NOMO-1 (cell line): ENCODE measurements around the gene SMIM44.
A peak's percentile ranks its signal among the peaks of the same experiment; 100 is the strongest.
"Not testable (repeated sequence)": the region's sequence is repeated elsewhere in the genome, so short reads cannot be mapped to it uniquely, and the experiment has no call there.

Source experiments
- DNase-seq, 2 experiments: peaks; one replicate each; lab custom pipeline; 2025; ENCODE audit not compliant: unreplicated experiment in 2 of 2; lab: John Stamatoyannopoulos, UW

Gene SMIM44

DNA sequence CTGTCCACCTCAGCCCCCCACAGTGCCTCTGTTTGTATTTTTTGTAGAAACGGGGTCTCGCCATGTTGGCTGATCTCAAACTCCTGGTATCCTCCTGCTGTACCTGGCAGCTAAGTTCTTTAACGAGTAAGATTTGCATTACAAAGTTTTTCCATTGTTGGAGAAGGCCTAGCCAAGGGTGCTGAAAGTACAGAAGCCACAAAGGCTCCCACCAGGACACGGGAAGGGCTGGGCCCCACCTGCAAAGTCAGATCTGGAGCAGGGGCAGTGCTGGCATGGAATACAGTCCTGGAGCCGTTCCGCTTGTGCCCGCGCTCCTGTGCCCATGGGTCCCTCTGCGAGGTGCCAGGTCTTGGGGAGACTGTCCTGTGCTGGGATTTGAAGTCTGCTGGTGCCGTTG is 35.0 kb upstream of the SMIM44 start:
- DNase-seq: no peak

DNA sequence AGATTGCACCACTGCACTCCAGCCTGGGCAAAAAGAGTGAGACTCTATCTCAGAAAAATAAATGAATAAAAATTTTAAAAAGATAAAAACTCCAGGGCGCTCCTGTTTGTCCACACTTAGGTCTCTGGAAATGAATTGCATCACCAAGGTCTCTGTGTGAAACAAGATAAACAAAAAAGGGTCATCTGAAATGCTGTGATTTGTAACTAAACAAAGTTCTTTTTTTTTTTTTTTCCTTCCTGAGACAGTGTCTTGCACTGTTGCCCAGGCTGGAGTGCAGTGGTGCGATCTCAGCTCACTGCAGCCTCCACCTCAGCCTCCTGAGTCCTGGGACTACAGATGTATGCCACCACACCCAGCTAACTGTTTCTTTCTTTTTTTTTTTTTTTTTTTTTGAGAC is 34.4 kb upstream of the SMIM44 start:
- DNase-seq: no peak

DNA sequence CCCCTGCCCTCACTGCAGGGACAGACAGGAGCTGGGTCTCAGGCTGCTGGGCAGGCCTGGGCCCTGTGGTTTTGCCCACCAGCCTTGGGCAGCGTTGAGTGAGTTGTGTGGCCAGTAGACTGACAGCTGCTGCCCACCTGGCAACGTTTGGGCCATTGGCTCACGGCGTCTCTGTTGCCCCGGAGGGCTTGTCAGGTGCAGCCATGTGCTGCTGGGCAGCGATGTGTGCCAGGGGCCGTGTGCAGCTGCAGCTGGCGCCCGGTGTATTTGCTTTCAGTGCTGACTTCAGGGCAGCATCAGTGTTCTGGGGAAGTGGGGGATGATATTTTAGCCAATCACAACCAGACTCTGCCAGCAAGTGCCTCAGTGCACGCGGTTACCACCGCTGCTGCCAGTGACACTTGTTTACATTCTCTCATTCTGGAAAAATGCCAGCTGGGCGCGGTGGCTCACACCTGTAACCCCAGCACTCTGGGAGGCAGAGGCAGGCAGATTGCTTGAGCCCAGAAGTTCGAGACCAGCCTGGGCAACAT is 33.5 kb upstream of the SMIM44 start:
- no peak for DNase-seq

DNA sequence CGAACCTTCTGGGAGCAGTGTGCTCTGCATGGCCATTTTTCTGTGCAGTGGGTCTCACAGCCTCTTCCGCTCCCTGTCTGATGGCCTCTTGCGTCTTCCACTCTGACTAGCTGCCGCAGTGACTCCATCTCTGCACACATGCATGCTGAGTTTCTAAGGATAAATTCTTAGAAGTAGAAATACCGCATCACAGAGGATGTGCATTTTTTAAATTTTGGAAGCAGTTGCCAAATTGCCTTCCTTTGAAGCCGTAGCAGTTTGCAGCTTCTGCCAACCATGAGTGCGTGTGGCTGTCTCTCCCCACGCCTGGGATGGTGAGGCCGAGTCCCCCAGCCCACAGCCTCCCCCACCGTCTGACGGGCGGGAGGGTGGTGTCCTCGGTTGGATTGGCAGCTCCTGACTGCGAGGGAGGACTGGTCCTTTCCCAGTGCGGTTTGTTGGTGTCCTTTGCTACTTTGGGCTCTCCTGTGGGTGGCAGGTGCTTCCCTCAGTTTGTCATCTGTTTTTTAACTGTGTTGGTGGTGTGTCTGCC is 32.7 kb upstream of the SMIM44 start:
- DNase-seq: no peak

DNA sequence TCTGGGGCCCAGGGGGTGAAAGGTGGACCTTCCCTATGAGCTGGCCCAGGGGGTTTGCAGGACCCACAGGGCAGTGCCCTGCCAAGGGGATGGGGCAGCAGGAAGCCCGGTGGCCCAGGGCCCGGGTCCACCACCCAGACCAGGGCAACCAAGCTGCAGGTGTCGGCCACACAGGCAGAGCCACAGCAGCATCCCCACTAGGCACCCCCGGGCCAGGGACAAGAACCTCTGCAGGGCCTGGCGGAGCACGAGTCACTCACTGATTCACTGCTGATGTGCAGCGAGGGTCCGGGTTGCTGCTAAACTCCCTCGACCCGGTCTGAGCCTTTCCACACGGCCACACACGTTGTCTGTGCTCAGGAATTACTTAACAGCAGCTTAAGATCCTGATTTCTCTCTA is 31.7 kb upstream of the SMIM44 start:
- DNase-seq: no peak

DNA sequence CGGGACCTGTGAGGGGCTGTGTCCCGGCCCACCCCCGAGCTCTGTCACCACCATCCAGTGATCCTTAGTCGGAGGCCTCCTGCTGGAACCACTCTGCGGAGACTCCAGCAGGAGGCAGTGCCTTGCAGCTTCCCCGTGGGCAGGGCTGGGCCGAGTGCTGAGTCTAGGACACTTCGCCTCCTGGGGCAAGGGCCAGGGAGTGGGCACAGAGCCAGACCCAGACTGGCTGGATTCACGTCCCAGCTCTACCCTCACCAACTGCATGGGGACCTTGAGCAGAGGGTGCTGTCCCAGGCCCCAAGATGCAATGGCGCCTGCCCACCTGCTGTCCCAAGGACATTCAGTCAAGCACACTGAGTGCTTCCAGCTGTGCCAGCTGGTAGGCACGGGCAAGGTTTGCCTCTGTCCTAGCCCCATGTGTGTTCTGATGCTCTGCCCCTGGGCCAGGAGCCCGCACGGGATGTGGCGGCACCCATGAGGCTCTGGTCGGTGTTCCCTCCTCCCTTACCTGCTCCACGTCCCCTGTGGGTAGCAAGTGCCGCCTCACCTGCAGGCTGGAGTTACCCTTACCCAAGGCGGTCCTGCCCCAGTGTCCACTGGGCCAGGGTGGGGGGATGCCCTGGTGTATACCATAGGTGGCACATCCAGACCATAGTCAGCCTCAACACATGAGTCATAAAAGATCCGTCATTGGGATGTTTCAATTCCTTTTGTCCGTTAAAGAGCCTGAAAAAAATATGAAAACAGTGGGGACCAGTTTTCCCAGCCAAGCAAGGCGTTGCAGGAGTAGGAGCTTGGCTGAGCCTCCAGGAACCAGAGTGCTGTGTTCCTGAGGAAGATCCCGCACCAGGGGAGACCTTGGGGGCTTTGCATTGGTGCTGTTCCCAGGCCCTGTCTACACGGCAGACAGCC is 30.2 kb upstream of the SMIM44 start:
- no peak for DNase-seq

DNA sequence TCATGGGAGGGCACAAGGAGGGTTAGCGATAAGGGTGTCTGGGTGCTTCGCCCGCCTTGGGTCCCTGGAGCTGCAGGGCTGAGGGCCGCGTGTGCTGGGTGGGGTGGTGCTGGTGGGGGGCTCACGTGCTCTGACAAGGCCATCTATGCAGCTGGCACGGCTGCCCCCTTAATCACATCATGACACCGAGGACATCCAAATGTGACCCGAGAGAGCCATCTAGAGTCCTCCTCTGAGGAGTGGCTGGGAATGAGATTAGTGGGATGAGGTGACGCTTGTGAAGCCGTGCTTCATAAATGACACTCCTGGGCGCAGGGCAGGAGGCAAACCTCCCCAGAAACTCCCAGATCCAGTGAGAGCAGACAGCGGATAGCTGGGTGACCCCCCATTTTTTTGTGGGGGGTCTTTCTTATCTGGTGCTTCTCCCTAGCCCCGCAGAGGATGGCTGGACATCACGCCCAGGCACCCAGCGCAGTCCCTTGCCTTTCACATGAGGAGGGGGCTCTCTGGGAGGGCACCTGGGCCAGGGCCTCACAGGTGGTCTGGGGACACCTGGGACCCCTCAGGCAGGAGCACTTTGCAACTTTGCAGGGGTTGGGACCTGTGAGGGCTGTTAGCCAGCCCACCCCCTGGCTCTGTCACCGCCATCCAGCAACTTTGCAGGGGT is 29.5 kb upstream of the SMIM44 start:
- DNase-seq: no peak

DNA sequence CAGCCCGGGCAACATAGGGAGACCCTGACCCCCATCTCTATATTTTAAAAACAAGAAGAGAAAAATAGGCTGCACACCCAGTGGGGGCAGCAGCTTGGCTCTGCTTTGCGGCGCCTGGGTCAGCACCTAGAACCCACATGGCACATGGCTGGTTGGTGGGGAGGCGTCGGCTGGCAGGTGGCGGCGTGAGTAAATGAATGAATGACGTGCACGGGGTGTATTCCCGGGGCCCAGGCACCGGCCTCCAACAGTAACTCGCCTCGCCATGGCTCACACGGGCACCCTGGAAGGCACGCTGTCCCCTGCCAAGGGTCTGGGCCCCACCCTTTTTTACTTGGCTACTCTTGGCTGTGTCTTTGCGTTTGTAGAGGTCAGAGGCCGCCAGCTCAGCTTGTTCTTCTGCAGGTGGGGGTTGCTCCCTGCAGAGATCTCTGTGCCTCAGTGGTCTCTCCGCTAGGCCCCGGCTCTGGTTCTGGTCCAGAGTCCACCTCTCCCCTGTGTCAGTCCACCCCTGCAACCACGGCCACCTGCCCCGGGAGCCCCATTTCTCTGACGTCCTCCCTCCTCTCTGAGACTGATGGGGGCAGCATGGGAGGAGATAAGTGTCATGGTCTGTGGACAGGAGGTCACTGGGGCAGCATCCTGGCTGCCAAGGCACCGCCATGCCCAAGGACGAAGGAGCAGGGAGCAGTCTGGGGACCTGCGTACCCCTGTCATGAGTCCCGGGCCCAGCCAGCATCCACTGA is 28.4 kb upstream of the SMIM44 start:
- no peak for DNase-seq

DNA sequence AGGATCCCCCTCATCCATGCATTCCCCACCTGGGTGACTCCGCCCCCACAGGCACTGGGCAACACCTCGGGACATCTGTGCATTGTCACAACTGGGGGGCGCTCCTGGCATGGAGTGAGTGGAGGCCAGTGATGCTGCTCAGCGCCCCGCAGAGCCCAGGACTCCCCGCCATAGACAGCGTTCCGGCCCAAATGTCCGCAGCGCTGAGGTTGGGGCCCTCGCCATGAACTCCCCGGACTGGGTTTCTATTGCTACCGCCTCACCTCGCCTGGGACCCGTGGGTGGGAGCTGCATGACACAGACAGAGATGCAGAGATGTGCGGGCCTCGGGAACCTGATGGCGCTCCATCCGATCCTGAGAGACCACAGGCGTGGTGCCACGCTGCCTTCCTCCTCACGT is 27.5 kb upstream of the SMIM44 start:
- DNase-seq: no peak

DNA sequence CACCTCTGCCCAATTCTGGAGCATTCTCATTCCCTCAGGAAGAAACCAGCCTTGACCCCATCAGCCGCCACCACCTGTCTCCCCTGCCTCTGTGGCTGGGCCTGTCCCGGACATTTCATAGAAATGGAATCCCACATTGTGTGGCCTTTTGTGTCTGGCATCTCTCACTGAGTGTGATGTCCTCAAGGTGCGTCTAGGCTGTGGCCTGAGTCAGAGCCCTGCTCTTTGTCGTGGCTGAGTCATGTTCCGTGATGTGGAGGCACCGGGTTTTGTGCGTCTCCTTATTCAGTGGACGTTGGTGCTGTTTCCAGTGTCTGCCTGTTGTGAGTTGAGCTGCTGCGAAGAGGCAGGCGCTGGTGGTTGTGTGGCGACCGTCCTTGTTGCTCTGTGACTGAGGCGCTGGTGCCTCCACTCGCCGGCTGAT is 26.3 kb upstream of the SMIM44 start:
- DNase-seq: no peak

DNA sequence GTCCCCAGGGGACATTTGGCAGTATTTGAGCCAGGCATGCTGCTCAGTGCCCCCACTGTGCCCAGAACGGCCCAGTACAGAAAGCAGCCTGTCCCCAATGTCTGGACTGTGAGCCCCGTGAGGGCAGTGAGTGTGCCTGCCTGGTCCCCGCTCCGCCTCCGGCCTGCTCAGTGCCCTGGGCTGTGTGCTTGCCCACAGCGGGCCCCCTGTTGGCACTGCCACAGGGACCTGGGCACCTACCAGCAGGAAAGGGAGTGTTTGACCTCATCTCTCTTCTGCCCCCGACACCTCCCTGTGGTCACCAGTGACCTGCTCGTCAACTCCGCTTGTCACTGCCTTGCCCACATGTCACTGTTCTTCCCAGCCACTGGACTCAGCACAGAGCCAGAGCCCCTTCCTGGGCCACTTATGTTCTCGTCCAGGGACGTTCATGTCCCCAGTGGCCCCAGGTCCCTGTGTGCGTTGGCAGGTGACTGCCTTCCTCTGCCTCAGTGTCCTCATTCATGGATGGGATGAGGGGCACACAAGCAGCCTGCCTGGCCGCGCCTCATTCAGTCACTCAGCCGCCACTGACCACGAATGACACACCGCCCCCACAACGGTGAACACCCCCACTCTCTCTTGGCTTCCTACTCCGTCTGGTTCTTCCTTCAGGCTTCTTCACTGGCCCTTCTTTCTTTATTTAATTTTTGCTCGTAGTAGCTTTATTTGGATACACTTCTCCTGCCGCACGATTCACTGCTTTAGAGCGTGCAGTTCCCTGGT is 25.7 kb upstream of the SMIM44 start:
- no peak for DNase-seq

DNA sequence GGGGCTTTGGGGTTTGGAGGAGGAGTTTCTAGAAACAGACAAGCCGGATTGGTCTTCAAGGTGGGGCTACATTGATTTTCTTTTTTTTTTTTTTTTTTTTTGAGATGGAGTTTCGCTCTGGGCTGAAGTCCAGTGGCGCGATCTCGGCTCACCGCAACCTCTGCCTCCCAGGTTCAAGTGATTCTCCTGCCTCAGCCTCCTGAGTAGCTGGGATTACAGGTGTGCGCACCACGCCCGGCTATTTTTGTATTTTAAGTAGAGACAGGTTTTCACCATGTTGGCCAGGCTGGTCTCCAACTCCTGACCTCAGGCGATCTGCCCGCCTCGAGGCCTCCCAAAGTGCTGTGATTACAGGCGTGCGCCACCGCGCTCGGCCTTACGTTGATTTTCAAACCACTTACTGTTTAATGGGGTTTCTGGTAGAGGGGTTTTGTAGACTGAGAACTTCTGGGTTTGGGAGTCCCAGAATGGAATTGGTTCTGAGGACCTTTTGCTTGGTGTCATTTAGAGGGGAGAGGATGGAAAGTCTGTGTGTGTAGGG is 24.9 kb upstream of the SMIM44 start:
- DNase-seq: not testable (repeated sequence)

DNA sequence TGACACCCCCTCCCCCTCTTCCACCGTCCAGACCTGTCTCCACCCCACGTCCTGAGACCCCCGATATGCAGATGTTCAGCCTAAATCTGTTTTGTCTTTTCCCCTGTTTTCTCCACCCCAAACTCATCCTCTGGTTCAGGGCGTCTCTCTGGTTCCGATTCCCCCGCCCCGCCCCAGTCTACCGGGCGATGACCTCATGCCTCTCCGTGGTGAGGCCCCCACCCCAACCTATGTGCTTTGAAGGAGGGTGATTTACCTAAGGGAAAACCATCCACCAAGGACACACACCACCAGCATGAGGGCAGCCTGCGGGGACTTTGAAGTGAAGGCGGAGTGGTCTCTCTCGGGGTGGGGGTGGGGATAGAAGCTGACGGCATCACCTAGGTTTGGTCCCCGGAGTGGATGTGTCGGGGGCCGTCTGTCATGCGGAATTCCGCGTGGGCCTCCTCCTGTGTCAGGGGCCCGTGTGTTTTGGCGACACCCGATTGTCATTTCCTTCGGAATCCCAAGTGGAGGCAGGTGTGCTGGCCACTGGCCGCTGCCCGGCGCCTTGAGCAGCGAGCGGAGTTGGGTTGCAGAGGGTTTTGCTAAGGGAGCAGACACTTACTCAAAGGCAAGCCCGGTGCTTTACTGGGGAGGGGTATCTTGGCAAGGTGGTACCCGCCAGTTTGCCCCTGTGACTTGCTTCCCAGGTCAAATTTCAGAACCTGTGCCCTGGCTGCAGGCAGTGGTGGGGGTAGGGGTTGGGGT is 24.3 kb upstream of the SMIM44 start:
- no peak for DNase-seq

DNA sequence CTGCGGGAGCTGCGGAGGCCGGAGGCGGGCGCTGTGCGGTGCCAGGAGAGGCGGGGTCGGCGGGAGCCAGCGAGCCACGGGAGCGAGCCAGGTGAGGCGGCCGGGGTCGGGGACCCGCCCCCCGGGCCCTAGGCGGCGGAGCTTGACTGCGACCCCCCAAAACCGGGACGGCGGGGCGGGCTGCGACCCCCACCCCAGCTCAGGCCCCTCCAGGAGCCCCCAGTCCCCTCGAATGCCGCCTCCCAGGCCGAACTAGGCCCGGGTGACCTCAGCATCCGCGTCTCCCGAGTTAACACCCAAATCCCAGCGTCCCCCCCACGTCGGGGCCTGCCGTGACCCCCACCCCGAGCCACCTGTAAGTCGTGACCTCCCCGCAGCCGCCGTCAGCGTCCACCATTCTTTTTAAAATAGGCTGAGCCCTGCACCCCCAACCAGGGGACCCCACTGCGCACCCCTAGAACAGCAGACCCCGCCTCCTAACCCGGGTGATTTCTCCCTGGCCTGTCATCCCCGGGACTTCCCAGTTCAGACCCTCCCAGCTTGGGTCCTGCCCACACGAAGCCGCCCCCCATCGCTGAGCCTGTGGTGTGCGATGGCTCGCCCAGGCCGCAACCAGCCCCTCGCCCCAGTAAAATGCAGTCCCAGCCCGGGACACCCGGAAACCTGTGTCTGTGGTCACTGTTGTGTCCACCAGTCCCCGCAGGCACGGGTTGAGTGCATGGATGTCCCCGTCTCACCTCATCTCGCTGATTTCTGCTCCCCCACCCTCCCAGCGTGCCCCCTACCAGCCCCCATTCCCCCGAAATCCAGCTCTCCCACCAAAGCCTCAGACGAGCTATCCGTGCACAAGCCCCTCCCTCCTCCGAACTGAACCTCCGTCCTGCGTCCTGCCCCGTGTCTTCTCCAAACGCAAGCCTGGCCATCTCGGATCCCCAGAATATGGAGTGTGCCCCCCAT is 23.4 kb upstream of the SMIM44 start:
- peak in 1 of 2 experiments; percentile 5 for DNase-seq

DNA sequence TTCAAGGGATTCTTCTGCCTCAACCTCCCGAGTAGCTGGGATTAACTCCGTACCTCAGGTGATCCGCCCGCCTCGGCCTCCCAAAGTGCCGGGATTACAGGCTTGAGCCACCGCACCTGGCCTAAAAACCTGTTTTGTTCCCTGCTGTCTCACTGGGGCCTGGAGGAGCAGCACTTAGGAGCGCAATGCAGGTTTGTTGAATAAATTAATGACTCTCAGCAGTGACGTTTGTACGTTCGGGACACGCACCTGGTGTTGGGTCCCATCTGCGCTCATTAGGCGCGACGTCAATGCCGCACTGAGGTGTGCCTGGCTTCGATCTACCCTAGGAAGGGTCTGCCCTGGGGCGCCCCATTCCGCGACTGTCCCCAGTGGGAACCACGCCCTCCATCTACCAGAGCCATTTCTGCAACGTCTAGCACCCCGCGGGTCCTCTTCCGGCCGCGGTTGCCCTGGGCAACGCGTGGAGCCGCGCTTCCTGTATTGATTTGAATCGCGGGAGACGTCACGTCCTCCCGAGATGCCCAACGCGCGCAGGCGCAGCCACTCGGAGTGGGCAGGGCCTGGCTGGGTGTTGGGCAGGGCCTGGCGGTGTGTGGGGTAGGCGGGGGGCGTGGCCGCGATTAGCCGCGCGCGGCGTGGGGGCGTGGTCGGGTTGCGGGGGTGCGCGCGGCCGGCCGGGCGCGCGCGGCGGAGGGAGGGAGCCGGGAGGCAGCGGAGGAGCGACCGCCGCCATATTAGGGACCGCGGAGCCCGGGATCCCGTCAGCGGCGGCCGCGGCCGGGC is 22.6 kb upstream of the SMIM44 start, which contains the start of gene FZR1:
TSS of gene FZR1 (plus strand) at position 714 of the 786 bp plus-strand sequence. CDS start 16,679 bp downstream, outside the sequence.
- DNase-seq: peak; percentile 94 to 98

DNA sequence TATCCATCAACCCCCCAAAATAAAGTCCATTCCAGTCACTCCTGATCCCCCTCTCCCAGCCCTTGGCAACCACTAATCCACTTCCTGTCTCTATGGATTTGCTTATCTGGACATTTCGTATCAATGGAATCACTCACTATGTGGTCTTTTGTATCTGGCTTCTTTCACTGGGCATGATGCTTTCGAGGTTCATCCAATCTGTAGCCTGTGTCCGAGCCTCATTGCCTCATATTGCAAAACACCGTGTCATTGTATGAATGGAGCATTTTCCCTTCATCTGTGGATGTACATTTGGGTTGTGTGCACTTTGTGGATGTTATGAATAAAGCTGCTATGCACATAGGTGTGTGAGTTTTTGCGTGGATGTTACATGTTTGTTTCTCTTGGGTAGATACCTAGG is 21.5 kb upstream of the SMIM44 start:
- peak in 1 of 2 experiments; percentile 3 for DNase-seq

DNA sequence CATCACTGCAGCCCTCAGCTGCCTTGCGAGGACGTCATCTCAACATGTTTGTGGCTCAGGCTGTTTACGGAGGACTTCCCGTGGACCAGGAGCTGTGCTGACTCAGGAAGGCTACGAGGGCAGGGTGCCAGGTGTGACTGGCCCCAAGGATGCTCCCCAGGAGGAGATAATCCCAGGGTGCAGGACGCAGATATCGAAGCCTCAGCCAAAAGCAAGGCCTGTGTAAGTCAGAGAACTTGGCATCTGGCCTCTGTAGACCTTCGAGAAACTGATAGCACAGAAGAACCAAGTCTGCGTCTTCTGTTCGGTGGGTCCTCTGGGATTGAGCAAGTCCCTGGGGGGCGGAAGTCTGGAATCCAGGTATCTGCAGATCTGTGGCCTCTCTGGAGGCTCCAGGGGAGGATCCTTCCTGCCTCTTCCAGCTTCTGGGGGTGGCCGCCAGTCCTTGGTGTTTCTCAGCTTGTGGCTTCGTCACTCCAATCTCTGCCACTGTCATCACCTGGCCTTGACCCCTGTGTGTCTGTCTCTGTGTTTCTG is 19.9 kb upstream of the SMIM44 start:
- no peak for DNase-seq
